ENCODE results near the gene FAM163A.

The FAM163A gene

DNA sequence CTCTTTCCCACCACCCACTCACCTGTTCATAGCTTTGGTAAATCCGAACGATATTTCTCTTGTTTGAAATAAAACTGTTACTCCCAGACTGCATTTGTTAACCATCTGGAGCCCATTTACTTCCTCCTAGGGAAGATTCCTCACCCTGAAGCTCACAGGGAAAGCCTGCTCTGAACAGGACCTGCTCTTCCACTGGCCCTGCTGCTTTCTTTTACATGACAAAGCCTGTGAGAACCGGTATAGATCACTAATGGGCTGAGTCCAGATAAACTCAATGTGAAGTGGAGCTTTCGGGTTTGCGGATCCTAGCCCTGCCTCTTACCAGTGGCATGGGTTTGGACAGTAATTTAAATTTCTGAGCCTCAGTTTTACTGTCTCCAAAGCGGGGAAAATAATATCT, 45.2 kb downstream of the FAM163A start:
- intact Hi-C loops (cut with DNase I; ENCODE audit: low total_unique reads), result no loop called here
- no peaks in the 10 kb centered on the region for H3K4me1 ChIP-seq

DNA sequence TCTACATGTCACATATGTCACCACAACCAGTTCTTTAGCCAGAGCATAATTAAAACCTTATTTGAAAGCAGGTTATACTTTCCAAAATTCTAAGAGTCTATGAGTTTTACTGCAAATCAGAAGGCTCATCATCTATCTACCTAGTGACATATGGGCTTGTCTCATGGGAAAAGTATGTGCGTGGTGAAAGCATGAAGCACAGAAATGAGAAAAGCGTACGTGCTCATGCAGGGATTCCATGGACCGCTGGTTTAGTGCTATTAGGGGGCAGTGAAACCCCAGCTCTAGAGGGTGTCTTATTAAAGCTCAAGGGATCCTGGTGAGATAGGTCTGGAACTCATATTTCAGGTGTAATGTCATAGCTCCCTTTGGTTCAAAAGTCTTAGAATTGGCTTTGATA, 50.2 kb downstream of the FAM163A start:
- Histone ChIP-seq H3K9me3 (no peaks in the 10 kb centered on the region), H3K4me1 (no peaks in the 10 kb centered on the region), H3K27me3 (no peaks in the 10 kb centered on the region), H3K36me3 (no peaks in the 10 kb centered on the region), H3K27ac (no peak overlapping the region), H3K4me3 (no peak overlapping the region)
- no peak for DNase-seq
- TF ChIP-seq, protein P1, sequence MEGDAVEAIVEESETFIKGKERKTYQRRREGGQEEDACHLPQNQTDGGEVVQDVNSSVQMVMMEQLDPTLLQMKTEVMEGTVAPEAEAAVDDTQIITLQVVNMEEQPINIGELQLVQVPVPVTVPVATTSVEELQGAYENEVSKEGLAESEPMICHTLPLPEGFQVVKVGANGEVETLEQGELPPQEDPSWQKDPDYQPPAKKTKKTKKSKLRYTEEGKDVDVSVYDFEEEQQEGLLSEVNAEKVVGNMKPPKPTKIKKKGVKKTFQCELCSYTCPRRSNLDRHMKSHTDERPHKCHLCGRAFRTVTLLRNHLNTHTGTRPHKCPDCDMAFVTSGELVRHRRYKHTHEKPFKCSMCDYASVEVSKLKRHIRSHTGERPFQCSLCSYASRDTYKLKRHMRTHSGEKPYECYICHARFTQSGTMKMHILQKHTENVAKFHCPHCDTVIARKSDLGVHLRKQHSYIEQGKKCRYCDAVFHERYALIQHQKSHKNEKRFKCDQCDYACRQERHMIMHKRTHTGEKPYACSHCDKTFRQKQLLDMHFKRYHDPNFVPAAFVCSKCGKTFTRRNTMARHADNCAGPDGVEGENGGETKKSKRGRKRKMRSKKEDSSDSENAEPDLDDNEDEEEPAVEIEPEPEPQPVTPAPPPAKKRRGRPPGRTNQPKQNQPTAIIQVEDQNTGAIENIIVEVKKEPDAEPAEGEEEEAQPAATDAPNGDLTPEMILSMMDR (IDR thresholded peaks at IDR 0.05), result no peak
- intact Hi-C loops (cut with DNase I; ENCODE audit: low total_unique reads), result no loop called here

More for the DNA sequence above, 45.2 kb downstream of the FAM163A start:
- no peak for DNase-seq
- TF ChIP-seq, protein P1 (IDR thresholded peaks at IDR 0.05), result no peak
- H3K27me3 ChIP-seq, result no peaks in the 10 kb centered on the region
- no peaks in the 10 kb centered on the region for H3K9me3 ChIP-seq
- no peak overlapping the region for H3K4me3 ChIP-seq
- no peak overlapping the region for H3K27ac ChIP-seq
- H3K36me3 ChIP-seq, result no peaks in the 10 kb centered on the region

DNA sequence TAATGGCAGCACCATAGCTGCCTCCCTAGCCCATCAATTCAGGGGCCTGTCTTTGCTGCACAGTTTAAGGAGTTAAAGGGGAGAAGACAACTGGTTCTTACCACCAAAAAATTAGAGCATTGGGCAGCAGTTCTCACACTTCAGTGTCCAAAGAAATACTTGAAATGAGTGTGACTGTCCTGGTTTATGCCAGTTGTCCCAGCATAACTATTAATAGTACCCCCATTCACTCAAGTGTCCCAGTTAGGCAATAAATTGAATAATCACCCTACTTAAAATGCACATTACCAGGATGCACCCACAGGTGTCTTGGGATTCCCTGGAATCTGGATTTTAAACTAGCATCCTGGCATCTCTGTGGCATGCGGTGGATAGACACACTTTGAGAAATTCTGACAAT, 51.1 kb downstream of the FAM163A start:
- intact Hi-C loops (cut with DNase I; ENCODE audit: low total_unique reads), result no loop called here
- Histone ChIP-seq H3K27me3 (no peaks in the 10 kb centered on the region), H3K27ac (no peak overlapping the region), H3K4me1 (no peaks in the 10 kb centered on the region), H3K9me3 (no peaks in the 10 kb centered on the region), H3K4me3 (no peak overlapping the region), H3K36me3 (no peaks in the 10 kb centered on the region)
- TF ChIP-seq, protein P1 (IDR thresholded peaks at IDR 0.05), result no peak
- no peak for DNase-seq

DNA sequence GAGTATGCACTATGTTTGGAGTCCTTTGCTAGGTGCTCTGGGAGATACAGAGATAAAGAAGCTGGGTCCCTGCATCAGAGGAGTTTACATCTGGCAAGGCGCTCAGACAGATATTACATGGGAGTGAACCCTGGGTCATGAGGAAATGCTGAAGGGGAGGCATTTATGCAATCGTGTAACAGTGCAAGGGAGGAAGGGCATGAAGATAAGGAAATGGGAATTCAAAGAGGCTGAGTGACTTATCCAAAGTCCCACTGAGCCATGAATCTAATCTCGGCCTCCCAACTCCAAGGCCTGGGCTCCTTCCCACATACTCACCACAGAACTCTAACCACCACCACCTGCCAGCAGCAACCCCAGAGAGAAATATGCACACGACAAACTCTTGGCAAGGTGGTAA, 51.6 kb downstream of the FAM163A start:
- no peak for DNase-seq
- Histone ChIP-seq H3K9me3 (no peaks in the 10 kb centered on the region), H3K4me1 (no peaks in the 10 kb centered on the region), H3K4me3 (no peak overlapping the region), H3K36me3 (no peaks in the 10 kb centered on the region), H3K27ac (no peak overlapping the region), H3K27me3 (no peaks in the 10 kb centered on the region)
- intact Hi-C loops (cut with DNase I; ENCODE audit: low total_unique reads), result no loop called here
- TF ChIP-seq, protein P1 (IDR thresholded peaks at IDR 0.05), result no peak

DNA sequence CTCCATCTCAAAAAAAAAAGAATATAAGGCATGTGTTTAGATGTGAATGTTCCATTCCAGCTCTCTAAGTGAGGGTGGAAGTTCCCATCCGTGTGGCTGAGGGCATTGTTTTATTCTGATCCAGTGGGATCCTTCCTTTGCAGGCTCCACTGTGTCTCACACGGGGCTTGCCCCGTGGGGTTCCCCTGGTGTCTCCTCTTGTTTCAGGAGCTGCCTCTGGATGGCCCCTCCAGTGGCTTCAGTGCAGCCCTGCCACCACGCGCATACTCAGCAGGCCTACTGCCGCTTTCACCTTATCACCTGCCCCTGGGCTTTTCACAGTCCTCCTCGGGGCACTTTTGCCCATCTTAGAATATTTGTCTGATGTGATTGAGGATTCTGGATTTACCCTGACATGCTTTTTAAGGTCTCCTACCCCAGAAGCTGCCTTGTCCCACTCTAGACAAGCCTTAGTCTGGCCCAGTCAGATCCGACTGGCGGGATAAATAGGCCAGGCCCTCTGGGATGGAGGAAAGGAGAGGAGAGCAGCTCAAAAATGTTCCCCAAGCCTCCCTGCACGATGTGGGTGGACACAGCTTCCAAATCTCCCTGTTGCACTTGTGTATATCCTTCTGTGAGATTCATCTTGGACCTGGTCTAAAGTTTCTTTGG, 55.2 kb downstream of the FAM163A start:
- Histone ChIP-seq H3K27ac (no peak overlapping the region), H3K36me3 (no peaks in the 10 kb centered on the region), H3K9me3 (no peaks in the 10 kb centered on the region), H3K27me3 (no peaks in the 10 kb centered on the region), H3K4me1 (no peaks in the 10 kb centered on the region), H3K4me3 (no peak overlapping the region)
- no peak for DNase-seq
- TF ChIP-seq, protein P1 (IDR thresholded peaks at IDR 0.05), result no peak
- intact Hi-C loops (cut with DNase I; ENCODE audit: low total_unique reads), result no loop called here
